Body of pancreas (tissue), 4 donors: Measurements from ENCODE around the gene PRDX2. TPM values are rescaled to one million over a fixed set of nuclear protein-coding genes. Genes with fewer than 3 reads are reported as not detected.

Experiments
- ATAC-seq: fragments of 150-250 bp; one replicate; pipeline ENCODE4 v1.9.1; 2016
- DNase-seq, 4 donors: peaks; one replicate each; pipeline ENCODE4 v3.0.0-alpha.2; 2019
- H3K27ac ChIP-seq, 4 donors: fragments of 200-600 bp; sonication (generic); 1 replicate in 3 of 4; 2 replicates in 1 of 4; pipeline versions ENCODE4 v1.5.1 to v1.6.1; 2016 to 2019; ENCODE audit warnings: mild to moderate bottlenecking in 1 of 4, mixed read lengths in 1 of 4, moderate library complexity in 1 of 4
- H3K27me3 ChIP-seq, 2 donors: fragments of 200-600 bp; sonication (generic); one replicate each; pipeline ENCODE4 v1.6.0; 2016; ENCODE audit warnings: mild to moderate bottlenecking in 1 of 2
- H3K36me3 ChIP-seq, 2 donors: fragments of 200-600 bp; sonication (generic); replicated peaks in 1 of 2; 2 replicates each; pipeline ENCODE4 v1.5.1; 2016; ENCODE audit warnings: low read depth in 2 of 2; ENCODE audit not compliant: insufficient read depth in 1 of 2
- H3K4me1 ChIP-seq: fragments of 200-600 bp; sonication (generic); one replicate; pipeline ENCODE4 v1.6.0; 2016
- H3K4me3 ChIP-seq, 2 donors: fragments of 200-600 bp; sonication (generic); 1 replicate in 1 of 2; 2 replicates in 1 of 2; pipeline ENCODE4 v1.5.1; 2016 to 2019
- H3K9me3 ChIP-seq, 3 donors: fragments of 200-600 bp; sonication (generic); 1 replicate in 2 of 3; 2 replicates in 1 of 3; pipeline ENCODE4 v1.5.1; 2016
- CTCF ChIP-seq, 7 experiments: fragments of 450-650 bp in 4 of 7; fragments of 200-600 bp in 3 of 7; sonication (generic) in 3 of 7; IDR thresholded peaks; one replicate each; pipeline ENCODE4 v1.5.1; 2016 to 2019; ENCODE audit warnings: antibody characterized with exemption in 7 of 7
- POLR2A ChIP-seq, 3 donors: fragments of 450-650 bp; IDR thresholded peaks; one replicate each; pipeline ENCODE4 v1.6.1; 2016; ENCODE audit warnings: antibody characterized with exemption in 3 of 3, mild to moderate bottlenecking in 2 of 3
- WGBS, 2 donors: methylation state at CpG; one replicate each; pipeline ENCODE4 v1.1.5; 2017; 5-methylcytosine and 5-hydroxymethylcytosine counted together
- intact Hi-C: fragments of 100-400 bp; cut with DNase I; formaldehyde crosslinking; loops from one replicate; pipeline ENCODE4 v1.15.1; 2023
- total RNA-seq, 2 donors: library from RNA; depleted of rRNA; stranded (reverse); fragments of >200 nt; gene quantifications; one replicate each; pipeline ENCODE4 v1.1.0, GENCODE V29; 2016

Gene PRDX2
- total RNA-seq, 2 donors from 2014 or later: 105 to 146 TPM

- TF ChIP-seq POLR2A (IDR thresholded peaks at IDR 0.05): no peak
- no peak for TF ChIP-seq CTCF (IDR thresholded peaks at IDR 0.05)
- Histone ChIP-seq H3K4me3 (no peak overlapping the region), H3K9me3 (no peaks in the 10 kb centered on the region), H3K4me1 (peaks cover 86% of the 10 kb centered on the region), H3K36me3 (no peaks in the 10 kb centered on the region), H3K27ac (peak overlapping the region; percentile 78 to 100 (median 96)), H3K27me3 (no peaks in the 10 kb centered on the region)
- intact Hi-C loops: no loop called here
- peak in 1 of 4 donors; percentile 65 for DNase-seq
- WGBS, 2 donors: 57 to 79% methylated on average over 4 of the region's 4 CpGs
- no peak for ATAC-seq
These were observed 16.1 kb downstream of the PRDX2 start for GRCh38 chr19:12785431-12786031.

GRCh38 chr19:12784871-12785430 is 16.6 kb downstream of the PRDX2 start:
- ATAC-seq: no peak
- DNase-seq: no peak
- no peaks in the 10 kb centered on the region for H3K9me3 ChIP-seq
- H3K27me3 ChIP-seq: no peaks in the 10 kb centered on the region
- intact Hi-C loops: no loop called here
- no peaks in the 10 kb centered on the region for H3K36me3 ChIP-seq
- TF ChIP-seq POLR2A (IDR thresholded peaks at IDR 0.05) (no peak), CTCF (IDR thresholded peaks at IDR 0.05) (no peak)
- no peak overlapping the region for H3K4me3 ChIP-seq
- H3K4me1 ChIP-seq: peaks cover 80% of the 10 kb centered on the region
- H3K27ac ChIP-seq: peak overlapping the region; percentile 78 to 100 (median 96)
- 55 to 70% methylated on average over 3 to 5 of the region's 5 CpGs for WGBS, 2 donors

GRCh38 chr19:12784394-12784870 is 17.2 kb downstream of the PRDX2 start:
- Histone ChIP-seq H3K4me1 (peaks cover 78% of the 10 kb centered on the region), H3K36me3 (no peaks in the 10 kb centered on the region), H3K4me3 (no peak overlapping the region), H3K9me3 (no peaks in the 10 kb centered on the region), H3K27me3 (no peaks in the 10 kb centered on the region), H3K27ac (peak overlapping the region; percentile 78 to 100 (median 96))
- no peak for TF ChIP-seq CTCF (IDR thresholded peaks at IDR 0.05)
- no peak for TF ChIP-seq POLR2A (IDR thresholded peaks at IDR 0.05)
- DNase-seq (no peak), ATAC-seq (no peak)
- intact Hi-C loops: no loop called here
- 59 to 64% methylated on average over 10 of the region's 10 CpGs for WGBS, 2 donors

- Histone ChIP-seq H3K36me3 (no peaks in the 10 kb centered on the region), H3K4me3 (no peak overlapping the region), H3K9me3 (no peaks in the 10 kb centered on the region), H3K27ac (peak overlapping the region; percentile 78 to 100 (median 96)), H3K4me1 (peaks cover 78% of the 10 kb centered on the region), H3K27me3 (no peaks in the 10 kb centered on the region)
- ATAC-seq (no peak), DNase-seq (peak in 3 of 4 donors; percentile 44 to 59 (median 55))
- intact Hi-C loops: no loop called here
- TF ChIP-seq CTCF (IDR thresholded peaks at IDR 0.05) (no peak), POLR2A (IDR thresholded peaks at IDR 0.05) (no peak)
- WGBS, 2 donors: 28 to 33% methylated on average over 11 to 18 of the region's 19 CpGs
These were observed 17.7 kb downstream of the PRDX2 start for GRCh38 chr19:12783849-12784393.
